HK-2 (cell line): ENCODE data around the gene OAT.

Experiments used
- DNase-seq: peaks from one replicate; pipeline ENCODE4 v3.0.0-alpha.2; 2018; ENCODE audit not compliant: unreplicated experiment

OAT gene

GRCh38 chr10:124353896-124354295, 64.8 kb downstream of the OAT start:
- no peak for DNase-seq

- no peak for DNase-seq
These were observed 65.5 kb downstream of the OAT start for GRCh38 chr10:124353091-124353815.

GRCh38 chr10:124351481-124352220, 67.1 kb downstream of the OAT start:
- DNase-seq: no peak

GRCh38 chr10:124350806-124351205, 67.9 kb downstream of the OAT start:
- DNase-seq: no peak

- no peak for DNase-seq
These were observed 68.8 kb downstream of the OAT start for GRCh38 chr10:124349996-124350280.

- no peak for DNase-seq
These were observed 69.3 kb downstream of the OAT start for GRCh38 chr10:124349231-124349995.

- no peak for DNase-seq
These were observed 69.9 kb downstream of the OAT start for GRCh38 chr10:124348801-124349200.

GRCh38 chr10:124347956-124348355, 70.8 kb downstream of the OAT start:
- no peak for DNase-seq
